HG03469 (cell line): ENCODE data around the gene RPAP3.

Experiments used
- ATAC-seq: cut with Tn5 transposase; IDR thresholded peaks from one replicate; pipeline ENCODE4 v1.9.1; 2021; ENCODE audit warnings: mild to moderate bottlenecking, moderate library complexity, moderate number of reproducible peaks; ENCODE audit not compliant: unreplicated experiment

The RPAP3 gene

GRCh38 chr12:47743311-47743860, 37.6 kb upstream of the RPAP3 start:
- no peak for ATAC-seq

DNA sequence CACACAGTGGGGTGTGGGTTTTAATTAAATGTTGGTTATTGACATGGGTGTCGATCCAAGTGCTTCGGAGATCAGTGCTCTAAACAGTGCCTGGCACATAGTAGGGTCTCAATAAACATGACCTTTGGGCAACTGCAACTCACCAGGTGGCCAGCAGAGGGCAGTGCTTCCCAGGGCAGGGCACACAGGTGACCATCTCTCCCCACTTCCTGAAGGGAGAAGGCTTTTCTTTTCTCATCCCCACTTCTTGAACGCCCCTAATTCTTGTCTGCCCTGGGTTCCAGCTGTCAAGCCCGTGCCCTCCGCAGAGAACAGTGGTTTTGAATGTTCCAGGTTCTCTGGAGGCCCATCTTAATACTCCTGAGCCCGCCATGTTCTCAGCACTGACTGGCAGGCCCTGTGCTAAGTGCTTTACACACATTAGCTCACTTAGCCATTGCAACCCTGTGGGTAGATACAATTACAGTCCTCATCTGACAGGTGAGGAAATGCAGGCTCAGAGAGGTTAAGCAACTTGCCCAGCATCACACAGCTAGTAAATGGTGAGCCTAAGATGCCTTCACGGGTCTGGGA, 36.5 kb upstream of the RPAP3 start:
- ATAC-seq: no peak

- no peak for ATAC-seq
Measured at GRCh38 chr12:47741340-47741703, 35.5 kb upstream of the RPAP3 start.

DNA sequence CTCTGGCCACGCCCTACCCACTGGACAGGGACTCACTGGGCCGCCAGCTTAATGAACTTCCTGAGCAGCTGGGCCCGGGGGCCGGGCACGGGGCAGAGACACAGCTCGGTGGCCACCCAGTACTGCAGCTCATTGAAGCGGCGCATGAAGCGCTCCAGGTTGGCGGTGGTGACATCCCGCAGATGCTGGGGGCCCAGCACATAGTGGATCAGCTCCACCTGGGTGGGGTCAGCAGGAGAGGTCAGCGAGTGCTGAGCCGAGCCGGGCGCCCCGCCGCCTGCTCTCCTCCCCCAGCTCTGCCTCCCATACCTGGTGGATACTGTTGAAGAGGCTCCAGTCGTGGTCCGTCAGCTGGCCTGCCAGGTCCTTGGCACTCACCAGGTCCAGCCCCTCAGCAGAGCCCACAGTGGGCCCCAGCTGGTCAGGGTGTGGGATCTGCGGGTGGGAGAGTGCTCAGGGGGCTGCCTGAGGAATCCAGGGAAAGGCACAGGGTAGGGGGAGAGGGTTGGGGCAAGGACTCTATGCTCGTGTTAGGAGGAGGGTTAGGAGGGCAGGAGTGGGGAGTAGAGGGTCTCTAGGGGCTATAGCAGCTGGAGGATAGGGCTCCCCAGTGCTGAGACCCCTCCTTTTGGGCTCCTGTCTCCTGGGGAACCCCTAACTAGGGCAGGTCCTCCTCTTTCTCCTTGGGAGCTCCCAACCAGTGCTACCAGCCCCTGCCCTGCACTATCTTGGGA, 34.9 kb upstream of the RPAP3 start:
- ATAC-seq: peak; percentile 30

DNA sequence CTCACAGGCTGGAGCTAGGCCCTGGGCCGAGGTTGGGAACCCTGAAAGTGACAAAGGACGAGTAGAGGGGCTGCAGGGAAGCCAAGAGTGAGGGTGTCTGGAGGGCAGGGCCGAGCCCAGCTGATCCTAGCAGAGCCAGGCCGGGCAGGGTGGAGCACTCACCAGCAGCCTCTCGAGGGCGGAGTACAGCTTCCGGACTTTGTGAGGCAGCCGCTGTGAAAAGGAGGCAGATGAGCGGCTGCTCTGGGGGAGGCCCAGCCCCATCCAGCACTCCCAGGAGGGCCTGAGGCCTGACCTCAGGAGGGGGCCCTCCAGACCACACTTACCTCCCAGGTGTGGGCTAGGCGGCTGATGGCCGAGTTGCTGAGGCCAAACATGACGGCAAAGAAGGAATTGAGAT, 34.1 kb upstream of the RPAP3 start:
- peak; percentile 39 for ATAC-seq

DNA sequence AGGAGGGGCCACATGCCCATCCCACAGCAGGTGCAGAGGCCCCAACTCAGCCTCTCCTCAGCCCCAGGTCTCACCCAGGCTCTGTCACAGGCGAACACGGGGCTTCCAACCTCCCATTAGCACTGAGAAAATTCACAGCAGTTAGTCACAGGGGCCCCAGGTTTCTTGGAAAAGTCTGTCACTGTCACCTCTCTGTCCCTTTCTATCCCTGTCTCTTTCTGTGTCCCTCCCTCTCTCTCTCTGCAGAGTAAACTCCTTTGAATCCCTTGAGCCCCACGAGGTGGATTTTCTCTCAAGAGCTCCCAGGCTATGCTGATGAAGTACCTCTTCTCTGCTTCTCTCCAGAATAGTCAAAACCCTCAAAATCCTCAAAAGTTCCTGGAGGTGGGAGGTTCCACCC, 33.5 kb upstream of the RPAP3 start:
- ATAC-seq: no peak

GRCh38 chr12:47737936-47738594, 32.2 kb upstream of the RPAP3 start:
- no peak for ATAC-seq

DNA sequence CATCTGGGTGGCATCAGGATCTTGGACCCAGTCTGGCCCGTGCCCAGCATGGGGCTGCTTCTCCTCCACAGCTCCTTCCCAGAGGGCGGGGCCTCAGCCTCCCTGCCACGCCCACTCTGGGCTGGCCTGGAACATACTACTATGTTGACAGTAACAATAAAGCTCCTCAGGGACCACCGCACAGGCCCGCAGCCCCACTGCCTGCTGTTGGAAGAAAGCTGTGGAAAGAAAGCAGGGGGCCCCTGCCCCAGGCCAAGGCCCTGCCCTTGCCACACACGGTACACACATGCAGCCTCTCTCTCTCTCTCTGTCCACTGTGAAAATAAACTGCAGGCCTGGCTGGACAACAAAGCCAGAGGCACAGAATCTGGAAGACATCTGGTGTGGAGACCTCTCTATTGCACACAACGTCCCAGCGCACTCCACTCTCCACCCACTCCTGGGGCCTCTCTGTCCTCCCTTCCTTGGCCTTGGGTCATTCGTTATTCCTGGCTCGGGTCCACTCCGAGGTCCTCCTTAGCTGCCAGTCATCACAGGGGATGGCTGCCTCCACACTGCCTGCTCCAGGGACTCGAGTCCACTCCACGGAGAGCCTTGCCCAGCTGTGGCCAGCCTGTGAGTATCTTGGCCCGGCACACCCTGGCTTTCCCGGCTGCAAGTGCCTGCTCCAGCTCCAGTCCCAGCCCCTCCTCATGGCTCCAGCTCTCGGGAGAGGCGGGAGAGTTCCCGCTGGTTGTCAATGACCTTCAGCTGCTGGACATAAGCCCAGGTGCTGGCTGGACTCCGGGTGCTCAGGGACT, 31.2 kb upstream of the RPAP3 start:
- no peak for ATAC-seq

DNA sequence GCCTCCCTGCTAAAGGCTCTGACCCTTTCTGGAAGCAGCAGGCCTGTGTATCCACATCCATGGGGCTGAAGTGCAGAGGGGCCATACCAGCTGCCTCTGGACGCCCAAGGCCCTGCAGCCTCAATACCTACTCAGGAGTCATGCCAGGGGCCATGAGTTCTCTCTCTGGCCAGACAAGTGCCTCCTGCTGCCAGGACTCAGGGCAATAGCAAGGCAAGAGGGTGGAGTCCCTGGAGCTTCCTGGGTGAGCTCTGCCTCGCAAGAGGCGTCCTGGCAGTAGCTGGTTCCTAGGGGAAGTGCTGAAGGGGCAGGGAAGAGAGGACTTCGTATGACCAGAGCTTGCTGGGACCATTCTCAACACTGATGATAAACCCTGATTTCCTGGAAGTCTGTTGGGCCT, 30.4 kb upstream of the RPAP3 start:
- no peak for ATAC-seq

GRCh38 chr12:47735649-47736048, 29.8 kb upstream of the RPAP3 start:
- no peak for ATAC-seq

- no peak for ATAC-seq
Measured at GRCh38 chr12:47734725-47735480, 29.1 kb upstream of the RPAP3 start.

GRCh38 chr12:47733142-47733541, 27.3 kb upstream of the RPAP3 start:
- no peak for ATAC-seq

- no peak for ATAC-seq
Measured at GRCh38 chr12:47732504-47732903, 26.7 kb upstream of the RPAP3 start.

GRCh38 chr12:47731723-47732122, 25.9 kb upstream of the RPAP3 start:
- no peak for ATAC-seq

GRCh38 chr12:47730341-47730744, 24.5 kb upstream of the RPAP3 start:
- ATAC-seq: no peak

GRCh38 chr12:47729233-47729632, 23.4 kb upstream of the RPAP3 start:
- ATAC-seq: no peak

GRCh38 chr12:47725893-47726292, 20.1 kb upstream of the RPAP3 start:
- ATAC-seq: peak; percentile 87

GRCh38 chr12:47725091-47725772, 19.4 kb upstream of the RPAP3 start, which contains the start of gene ENDOU:
Gene ENDOU, minus strand, starts transcription at chr12:47725490. Its CDS starts 77 bp downstream, at chr12:47725413.
- ATAC-seq: no peak

GRCh38 chr12:47722941-47723631, 17.3 kb upstream of the RPAP3 start:
- no peak for ATAC-seq
